NOMO-1 (cell line): Measurements from ENCODE around the gene KAZALD1.

Experiments
- DNase-seq, 2 experiments: peaks; one replicate each; lab custom pipeline; 2025; ENCODE audit not compliant: unreplicated experiment in 2 of 2; lab: John Stamatoyannopoulos, UW

Gene KAZALD1

DNA sequence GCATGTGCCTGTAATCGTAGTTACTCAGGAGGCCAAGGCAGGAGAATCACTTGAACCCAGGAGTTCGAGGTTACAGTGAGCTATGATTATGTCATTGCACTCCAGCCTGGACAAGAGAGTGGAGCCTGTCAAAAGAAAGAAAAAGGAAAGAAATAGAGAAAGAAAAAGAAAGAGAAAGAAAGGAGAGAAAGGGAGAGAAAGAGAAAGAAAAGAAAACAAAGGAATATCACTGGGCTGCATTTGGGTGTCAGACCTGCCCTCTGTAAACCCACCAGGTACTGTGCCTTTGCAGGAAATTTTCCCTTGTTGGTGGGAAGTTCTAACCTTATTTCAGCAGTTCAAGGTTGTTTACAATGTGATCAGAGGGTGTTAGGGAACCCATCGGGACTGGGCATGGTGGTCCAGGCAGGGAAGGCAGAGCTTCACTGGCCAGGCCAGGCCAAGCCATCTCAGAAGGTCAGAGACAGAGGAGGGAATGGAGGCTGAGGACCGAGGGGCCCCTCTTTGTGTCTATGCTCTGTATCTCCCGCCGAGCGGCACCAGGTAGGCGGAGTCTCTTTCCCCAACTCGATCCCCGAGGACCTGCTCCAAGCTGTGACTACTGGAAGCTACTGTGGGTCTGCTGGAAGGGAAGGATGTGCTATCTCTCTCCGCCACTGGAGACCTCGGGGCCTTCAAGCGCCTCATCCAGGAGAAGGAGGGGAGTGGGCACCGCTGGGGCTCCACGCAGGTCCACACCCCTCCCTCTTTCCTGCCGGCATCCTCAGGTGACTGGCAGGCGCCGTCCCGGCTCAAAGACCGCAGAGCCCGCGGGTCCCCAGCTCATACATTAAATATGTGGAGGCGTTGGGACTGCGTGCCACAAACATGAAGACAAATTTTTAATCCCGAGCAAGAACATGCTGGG, 15.2 kb upstream of the KAZALD1 start:
- no peak for DNase-seq

DNA sequence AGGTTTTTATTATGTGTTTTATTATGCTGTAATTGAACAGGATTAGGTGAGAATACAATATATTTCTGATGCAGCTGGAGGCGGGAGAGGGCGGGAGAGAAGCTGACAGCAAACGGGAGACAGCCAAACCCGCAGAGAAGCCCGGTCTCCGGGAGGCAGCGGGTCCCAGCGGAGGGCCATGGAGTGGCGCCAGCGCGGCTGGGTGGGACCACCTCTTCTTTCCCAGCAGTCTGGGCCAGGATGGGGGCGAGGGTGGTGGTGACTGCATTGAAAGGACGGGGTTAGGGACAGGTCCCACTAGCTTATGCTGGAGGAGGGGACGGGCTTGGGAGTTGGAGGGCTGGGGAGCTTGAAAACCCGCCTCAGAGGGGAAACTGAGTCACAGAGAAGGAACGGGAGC, 14.5 kb upstream of the KAZALD1 start:
- DNase-seq = no peak

DNA sequence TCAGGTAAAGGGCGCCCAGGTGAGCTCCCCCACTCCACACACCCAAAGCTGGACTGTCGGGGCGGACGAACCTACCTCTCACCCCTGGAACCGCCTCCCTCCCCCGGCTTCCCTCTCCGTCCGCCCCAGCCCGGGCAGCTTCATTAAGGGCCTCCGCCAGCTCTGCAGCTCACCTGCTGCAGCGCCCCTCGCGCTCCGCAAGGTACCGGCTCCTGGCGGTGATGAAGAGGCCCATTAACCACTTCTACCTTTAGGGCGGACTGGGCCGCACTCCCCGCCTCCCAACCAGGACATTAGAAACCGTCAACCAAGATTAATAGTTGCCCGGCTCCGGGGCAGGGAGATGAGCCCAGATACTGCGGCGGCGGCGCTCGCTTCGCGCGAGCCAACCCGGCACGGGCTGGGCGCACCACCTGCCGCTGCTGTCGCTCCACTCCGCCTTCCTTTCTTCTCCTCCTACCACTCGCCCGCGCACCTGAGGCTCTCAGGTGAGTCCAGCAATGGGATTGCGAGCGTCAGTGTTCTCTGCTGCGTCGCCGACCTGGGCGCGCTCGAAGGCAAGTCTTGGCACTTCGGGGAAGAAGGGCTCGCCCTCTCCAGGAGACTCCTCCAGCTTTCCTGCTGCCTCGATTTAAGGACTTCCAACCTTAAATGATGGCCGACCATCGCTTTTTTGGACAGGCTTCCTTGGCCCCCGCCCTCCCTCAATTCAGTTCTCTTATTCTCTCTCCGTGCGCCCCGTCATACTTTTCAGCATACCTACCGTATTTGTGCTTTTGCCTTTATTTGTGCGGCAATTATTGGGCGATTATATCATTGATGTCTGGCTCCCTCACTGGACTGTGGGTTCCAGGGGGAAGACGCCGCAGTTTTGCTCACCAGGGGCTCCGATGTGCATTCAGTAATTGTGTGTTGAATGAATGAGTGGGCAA, 13.6 kb upstream of the KAZALD1 start:
- no peak for DNase-seq

DNA sequence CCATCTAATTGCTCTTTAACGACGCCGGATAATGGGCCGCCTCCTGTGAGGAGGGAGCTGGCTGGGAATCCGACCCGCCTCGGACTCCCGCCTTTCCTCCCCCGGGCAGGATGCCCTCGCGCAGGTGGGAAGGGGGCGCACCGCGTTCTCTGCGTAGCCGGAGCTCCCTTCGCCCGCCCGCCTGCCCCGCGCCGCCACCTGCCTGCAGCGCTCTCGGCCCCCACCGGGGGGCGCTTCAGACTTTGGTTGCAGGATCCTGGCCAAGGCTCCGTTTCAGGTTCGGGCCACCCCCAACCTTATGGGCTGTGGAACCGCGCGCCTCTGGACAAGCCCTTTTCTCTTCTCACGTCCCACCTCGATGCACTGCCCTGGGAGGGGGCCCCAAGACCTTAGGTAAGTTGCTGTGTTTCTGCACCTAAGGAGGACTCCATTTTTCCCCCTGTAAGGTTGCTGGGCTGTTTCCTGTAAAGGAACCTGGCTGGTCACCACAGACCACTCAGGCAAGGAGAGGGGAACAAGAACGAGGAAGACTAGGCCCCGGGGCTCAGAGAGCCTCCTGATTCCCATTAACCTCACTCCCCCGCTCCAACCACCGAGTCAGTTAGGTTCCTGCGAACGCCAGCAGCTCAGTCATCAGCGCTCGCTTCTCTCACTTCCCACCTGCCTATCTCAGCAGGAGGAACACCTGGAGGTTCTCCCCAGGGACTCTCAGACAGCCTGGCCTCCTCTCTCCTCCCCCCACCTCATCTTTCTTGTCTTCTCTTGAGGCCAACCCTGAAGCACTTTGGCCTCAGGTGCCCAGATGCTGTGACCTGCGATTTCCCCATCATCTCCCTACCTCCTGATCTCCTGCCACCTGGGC, 11.3 kb upstream of the KAZALD1 start:
- DNase-seq = peak; percentile 48 to 59

DNA sequence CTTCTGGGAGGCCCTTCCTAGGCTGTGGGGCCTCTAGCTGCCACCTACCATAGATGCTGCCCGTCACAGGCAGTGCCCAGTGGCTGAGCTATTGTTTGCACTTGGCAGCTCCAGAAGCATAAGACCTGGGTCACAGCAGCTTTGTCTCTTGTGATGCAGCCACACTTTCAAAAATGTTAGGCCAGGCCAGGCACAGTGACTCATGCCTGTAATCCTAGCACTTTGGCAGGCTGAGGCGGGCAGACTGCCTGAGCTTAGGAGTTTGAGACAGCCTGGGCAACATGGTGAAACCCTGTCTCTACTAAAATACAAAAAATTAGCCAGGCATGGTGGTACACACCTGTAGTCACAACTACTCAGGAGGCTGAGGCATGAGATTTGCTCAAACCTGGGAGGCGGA, 9.5 kb upstream of the KAZALD1 start:
- no peak for DNase-seq

DNA sequence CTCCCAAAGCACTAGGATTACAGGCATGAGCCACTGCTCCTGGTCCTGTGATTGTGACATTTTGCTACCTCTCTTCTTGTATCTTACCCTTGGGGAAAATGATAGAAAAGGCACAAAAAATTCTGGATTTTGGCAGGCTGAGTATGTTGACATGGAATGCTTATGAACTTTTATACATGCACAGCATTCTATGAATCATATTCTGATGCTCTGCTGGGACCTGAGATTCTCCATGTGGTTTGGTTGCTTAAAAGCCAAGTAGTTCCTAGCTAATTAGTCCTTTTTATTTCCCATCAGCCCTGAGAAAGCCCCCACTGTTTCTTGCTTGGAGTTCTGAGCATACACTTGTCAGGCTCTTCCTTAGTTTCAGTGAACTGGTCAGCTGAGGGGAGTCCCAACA, 8.3 kb upstream of the KAZALD1 start:
- DNase-seq = no peak

DNA sequence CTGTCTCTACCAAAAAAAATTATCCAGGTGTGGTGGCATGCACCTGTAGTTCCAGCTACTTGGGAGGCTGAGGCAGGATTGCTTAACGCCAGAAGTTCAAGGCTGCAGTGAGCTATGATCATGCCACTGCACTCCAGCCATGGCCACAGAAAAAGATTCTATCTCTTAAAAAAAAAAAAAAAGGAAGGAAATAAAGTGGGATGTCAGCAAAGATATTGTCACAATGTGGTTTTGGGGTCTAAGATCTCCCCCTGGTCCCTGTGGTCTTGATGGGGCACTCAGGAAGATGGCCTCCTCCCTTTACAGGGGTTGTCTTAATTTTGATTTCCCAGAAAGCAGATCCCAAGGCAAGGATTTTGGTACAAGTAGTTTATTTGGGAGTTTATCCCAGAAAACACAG, 7.4 kb upstream of the KAZALD1 start:
- DNase-seq = no peak

DNA sequence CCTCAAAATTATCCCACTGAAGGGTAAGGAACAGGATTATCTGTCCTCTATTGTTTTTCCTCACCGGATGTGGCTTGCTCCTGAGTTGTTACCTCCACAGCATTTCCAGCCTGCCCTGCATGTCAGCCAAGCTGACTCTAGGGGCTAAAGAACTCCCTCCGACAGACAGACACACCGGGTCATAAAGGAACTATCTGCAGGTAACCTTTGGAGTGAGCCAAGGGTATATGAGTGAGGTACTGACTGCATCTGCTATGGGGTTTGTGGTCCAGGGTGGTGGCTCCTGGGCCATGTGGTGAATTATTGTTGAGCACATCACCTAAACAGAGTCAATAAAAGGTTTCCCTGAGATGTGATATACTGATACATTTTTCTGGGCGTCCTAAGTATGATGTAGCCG, 6.9 kb upstream of the KAZALD1 start:
- DNase-seq = no peak

DNA sequence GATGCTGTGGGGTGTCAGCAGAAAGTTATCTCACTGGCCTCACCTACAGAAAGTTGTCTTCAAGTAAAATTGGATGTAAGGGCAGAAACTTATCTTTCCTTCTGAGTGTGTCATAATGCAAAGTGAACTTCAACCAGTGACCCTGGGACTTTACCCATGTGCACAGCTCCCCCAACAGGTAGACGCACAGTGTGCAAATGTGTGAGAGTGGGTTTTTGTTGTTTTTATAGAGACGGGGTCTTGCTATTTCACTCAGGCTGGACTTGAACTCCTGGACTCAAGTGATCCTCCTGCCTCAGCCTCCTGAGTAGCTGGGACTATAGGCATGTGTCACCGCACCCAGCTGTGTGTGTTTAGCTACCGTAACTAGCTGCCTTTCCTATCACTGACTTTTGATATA, 6.4 kb upstream of the KAZALD1 start:
- no peak for DNase-seq

DNA sequence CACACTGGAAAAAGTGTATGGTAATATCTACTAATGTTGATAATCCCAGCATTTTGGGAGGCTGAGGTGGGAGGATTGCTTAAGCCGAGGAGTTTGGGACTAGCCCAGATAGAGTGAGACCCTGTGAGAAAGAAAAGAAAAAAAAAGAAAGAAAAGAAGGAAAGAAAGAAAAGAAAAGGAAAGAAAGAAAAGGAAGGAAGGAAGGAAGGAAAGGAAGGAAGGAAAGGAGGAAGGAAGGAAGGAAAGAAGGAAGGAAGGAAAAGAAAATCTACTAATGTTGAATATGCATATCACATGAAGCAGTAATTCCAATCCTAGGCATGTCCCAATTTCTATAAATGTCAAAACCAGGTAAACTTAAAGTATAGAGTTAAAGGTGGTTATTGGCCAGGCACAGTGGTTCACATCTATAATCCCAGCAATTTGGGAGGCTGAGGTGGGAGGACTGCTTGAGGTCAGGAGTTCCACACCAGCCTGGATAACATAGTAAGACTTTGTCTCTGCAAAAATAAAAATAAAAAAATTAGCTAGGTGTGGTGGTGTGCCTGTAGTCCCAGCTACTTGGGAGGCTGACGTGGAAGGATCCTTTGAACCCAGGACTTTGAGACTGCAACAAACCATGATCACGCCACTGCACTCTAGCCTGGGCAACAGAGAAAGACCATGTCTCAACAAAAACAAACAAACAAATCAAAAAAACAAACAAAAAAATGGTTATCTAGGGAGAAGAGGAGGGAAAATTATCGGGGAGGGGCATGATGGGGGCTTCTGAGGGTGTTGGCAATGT, 5.2 kb upstream of the KAZALD1 start:
- DNase-seq = no peak

DNA sequence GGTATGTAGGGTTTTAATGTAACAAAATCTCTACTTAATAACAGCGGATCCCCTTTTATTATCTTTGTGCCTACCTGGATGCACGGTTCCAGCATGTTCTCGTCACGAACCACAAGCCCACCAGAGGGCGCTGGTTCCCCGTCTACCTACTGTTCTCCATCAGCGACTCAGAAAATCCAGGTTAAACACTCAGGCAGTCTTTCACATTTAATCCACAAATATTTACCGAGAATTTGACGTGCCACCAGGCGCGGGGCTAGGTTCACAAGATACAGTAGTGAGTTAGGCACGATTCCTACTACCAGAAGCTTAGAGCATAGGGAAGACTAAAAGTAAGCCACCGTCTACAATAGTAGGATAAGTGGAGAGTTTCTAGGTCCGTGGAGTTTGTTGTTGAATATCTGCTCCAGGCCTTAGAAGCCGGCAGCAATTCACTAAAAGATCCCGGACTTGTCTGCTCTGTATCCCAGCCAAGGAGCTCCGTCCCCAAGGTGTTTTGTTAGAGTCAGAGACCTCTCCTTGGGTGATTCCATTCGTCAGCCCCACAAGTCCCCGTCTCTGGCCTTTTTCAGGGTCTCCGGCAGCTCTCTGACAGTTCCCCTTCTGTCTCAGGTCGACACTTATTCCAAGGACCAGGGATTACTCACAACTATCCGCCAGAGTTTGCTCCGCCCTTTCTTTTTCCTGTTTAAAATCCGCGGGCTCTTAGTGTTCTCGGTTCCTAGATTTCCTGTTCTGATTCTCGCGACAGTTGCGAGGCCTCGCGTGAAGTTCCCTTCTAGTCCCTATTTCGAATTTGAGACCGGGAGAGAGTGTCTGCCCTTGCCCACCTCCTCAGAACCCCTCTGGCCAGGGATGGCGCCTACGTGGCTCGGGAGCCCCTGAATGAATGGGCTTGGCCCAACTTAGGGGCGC, 1.5 kb upstream of the KAZALD1 start:
- peak; percentile 88 to 94 for DNase-seq

DNA sequence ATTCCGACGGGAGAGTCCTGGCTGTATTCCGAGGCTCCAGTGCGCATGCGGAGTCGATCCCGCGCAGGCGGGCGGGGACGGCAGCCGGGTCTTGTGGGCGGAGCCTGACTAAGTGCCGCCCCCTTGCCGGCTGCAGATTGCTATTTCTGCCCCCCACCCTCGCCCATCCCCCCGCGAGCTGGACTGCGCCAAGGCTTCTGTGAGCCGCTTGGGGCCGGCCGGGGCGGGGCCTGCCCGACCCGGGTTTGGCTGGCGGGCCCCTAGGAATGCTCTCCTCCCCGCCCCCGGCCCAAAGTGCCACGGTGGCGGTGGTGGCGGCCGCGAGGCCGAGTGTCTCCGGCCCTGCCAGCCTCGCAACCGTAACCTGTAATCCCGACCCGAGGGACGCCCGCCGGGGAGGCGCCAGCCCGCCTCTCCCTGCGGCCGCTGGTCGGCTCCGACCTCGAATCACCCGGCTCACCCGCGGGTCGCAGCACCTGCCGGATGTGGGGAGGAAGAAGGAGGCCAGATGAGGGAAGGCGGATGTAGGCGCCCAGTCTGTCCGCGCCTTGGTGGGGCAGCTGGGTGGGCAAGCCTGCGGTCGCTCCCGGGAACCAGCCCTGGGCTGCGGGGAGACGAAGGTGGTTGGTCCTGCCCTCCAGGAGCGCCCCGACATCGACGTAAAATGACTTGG, 702 bp upstream of the KAZALD1 start:
- peak; percentile 93 to 94 for DNase-seq

DNA sequence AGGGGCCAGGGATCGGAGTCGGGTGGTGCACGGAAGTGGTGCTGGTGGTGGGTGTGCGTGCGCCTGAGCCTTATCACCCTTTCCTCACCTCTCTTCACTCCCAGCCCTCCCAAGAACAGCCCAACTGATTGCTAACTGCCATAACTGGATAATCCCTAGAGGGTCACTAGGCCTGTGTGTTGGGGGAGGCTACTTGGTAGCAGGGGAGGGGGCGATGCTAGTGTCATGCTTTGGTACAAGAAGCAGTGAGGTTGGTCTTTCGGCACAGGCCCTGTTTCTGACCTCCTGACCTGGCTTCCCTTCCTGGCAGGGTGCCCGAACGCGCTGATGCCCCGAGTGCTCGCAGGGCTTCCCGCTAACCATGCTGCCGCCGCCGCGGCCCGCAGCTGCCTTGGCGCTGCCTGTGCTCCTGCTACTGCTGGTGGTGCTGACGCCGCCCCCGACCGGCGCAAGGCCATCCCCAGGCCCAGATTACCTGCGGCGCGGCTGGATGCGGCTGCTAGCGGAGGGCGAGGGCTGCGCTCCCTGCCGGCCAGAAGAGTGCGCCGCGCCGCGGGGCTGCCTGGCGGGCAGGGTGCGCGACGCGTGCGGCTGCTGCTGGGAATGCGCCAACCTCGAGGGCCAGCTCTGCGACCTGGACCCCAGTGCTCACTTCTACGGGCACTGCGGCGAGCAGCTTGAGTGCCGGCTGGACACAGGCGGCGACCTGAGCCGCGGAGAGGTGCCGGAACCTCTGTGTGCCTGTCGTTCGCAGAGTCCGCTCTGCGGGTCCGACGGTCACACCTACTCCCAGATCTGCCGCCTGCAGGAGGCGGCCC, 652 bp downstream of the KAZALD1 start:
- DNase-seq = peak; percentile 48 to 78

DNA sequence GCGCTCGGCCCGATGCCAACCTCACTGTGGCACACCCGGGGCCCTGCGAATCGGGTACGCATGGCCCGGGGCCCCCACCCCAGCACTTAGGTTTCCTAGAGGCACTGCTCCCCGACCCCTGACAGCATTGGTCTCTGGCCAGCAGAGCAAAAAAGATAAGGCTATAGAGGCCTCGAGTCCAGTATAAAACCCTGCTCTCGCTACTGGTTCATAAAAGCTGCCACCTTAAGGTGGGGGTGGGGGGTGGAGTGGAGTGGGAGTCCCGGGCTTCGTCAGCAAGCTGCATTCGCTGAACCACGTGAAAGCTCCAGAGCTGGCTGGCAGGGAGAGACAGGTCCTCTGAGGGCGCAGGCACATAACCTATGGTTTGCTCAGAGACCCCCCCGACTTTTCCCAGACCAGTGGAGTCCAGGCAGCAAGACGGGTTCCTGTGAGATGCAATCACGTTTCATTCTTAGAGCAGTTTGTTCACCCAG, 1.3 kb downstream of the KAZALD1 start:
- no peak for DNase-seq

DNA sequence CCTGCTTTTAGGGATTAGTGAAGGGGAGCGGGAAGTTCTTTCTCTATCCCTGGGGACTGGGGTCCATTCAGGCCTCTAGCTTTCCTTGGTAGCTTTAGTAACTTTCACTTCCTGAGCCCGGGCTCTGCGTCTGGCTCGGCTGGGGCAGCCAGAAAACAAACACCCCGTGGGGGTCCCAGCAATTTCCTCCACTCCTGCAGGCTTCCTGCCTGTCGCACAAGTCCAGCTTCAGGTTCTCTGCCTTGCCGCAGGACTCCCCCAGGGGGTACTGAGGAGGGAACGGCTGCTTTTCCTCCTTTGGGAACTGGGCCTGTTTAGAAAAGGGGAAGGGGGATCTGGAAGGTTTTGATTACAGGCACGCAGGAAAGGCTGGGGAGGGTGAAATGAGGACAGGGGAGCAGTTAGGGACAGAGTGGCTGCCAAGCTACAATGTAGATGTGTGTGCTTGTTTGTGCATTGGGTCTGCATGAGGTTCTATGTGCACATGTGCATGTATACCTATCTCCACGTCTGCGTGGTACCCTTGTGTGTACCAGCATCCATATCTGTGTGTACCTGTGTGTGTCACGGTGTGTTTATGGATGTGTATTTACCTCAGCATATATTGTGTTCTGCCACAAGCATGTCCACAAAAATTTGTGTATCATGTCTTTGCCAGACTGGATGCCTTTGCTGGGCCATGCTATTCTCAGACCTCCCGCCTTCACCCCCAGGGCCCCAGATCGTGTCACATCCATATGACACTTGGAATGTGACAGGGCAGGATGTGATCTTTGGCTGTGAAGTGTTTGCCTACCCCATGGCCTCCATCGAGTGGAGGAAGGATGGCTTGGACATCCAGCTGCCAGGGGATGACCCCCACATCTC, 2.0 kb downstream of the KAZALD1 start:
- DNase-seq = peak in 1 of 2 experiments; percentile 8

DNA sequence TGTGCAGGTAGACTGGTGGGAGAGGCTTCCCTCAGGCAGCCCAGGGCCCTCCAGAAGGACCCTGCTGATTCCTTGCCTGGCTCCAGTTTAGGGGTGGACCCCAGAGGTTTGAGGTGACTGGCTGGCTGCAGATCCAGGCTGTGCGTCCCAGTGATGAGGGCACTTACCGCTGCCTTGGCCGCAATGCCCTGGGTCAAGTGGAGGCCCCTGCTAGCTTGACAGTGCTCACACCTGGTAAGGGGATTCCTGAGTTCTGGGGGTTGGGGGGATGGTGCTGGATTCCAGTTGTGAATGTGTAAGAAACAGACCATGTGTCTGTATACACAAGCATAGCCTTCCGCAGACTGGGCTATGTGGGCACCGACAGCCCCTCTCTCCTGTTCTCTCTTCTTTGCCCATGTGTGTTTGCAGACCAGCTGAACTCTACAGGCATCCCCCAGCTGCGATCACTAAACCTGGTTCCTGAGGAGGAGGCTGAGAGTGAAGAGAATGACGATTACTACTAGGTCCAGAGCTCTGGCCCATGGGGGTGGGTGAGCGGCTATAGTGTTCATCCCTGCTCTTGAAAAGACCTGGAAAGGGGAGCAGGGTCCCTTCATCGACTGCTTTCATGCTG, 2.7 kb downstream of the KAZALD1 start:
- no peak for DNase-seq
